Thyroid gland (tissue), 4 donors: Measurements from ENCODE around the gene MAJIN.

ENCODE experiments used
- POLR2A ChIP-seq, 2 donors: fragments of 450-650 bp; IDR thresholded peaks; one replicate each; pipeline ENCODE4 v1.6.1; 2017; ENCODE audit warnings: antibody characterized with exemption in 2 of 2, mild to moderate bottlenecking in 2 of 2, moderate library complexity in 1 of 2
- TF ChIP-seq, protein P1 (sequence below), 6 experiments: fragments of 200-600 bp in 3 of 6; fragments of 450-650 bp in 3 of 6; sonication (generic) in 3 of 6; IDR thresholded peaks; one replicate each; pipeline ENCODE4 v1.5.1; 2016 to 2019; ENCODE audit warnings: antibody characterized with exemption in 6 of 6, mild to moderate bottlenecking in 2 of 6, inconsistent platforms in 1 of 6, moderate library complexity in 1 of 6

DNA sequence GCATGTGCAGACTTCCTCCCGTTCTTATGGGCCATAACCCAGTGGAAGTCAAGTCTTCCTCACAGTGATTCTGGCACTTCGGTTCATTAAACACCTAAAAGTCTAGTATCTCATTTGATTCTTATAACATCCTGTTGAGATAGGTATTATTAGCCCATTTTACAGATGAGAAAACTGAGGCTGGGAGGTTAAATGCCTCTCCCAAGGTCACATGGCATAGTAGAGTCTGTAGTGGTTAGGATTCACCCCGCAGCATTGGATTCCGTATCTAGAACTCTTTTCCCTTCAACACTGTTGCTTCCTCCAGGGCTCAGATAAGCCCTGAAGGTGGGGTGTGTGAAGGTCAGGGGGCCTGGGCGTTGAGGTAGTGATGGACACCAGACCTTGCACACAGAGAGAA, 39.6 kb downstream of the MAJIN start:
- TF ChIP-seq, protein P1, sequence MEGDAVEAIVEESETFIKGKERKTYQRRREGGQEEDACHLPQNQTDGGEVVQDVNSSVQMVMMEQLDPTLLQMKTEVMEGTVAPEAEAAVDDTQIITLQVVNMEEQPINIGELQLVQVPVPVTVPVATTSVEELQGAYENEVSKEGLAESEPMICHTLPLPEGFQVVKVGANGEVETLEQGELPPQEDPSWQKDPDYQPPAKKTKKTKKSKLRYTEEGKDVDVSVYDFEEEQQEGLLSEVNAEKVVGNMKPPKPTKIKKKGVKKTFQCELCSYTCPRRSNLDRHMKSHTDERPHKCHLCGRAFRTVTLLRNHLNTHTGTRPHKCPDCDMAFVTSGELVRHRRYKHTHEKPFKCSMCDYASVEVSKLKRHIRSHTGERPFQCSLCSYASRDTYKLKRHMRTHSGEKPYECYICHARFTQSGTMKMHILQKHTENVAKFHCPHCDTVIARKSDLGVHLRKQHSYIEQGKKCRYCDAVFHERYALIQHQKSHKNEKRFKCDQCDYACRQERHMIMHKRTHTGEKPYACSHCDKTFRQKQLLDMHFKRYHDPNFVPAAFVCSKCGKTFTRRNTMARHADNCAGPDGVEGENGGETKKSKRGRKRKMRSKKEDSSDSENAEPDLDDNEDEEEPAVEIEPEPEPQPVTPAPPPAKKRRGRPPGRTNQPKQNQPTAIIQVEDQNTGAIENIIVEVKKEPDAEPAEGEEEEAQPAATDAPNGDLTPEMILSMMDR (IDR thresholded peaks at IDR 0.05) = no peak
- TF ChIP-seq POLR2A (IDR thresholded peaks at IDR 0.05) = no peak
